IMR-90 (cell line): Measurements from ENCODE around the gene ARL2.

ENCODE experiments used
- CEBPB ChIP-seq: IDR thresholded peaks from 2 replicates; pipeline ENCODE4 v1.6.1; 2012; ENCODE audit warnings: low read depth, low read length, improper control_type of control experiment
- CTCF ChIP-seq: conservative IDR thresholded peaks from 2 replicates; pipeline ENCODE4 v1.5.1; 2012; ENCODE audit warnings: mild to moderate bottlenecking, low read depth, low read length, improper control_type of control experiment
- ELK1 ChIP-seq: fragments of 150-350 bp; IDR thresholded peaks from 2 replicates; pipeline ENCODE4 v1.6.1; 2016; ENCODE audit warnings: low read depth, mild to moderate bottlenecking, low read length, moderate library complexity, borderline replicate concordance
- MXI1 ChIP-seq: IDR thresholded peaks from 2 replicates; pipeline ENCODE4 v1.6.1; 2012; ENCODE audit warnings: low read depth, mild to moderate bottlenecking, low read length, moderate library complexity, borderline replicate concordance
- RFX5 ChIP-seq: IDR thresholded peaks from 2 replicates; pipeline ENCODE4 v1.8.0; 2012; ENCODE audit warnings: low read depth, mild to moderate bottlenecking, low read length, moderate library complexity
- USF2 ChIP-seq: fragments of 150-350 bp; IDR thresholded peaks from 2 replicates; pipeline ENCODE4 v1.6.1; 2017; ENCODE audit warnings: mild to moderate bottlenecking, antibody characterized with exemption, low read length, low read depth

- TF ChIP-seq MXI1 (no peak), CEBPB (no peak), CTCF (no peak), ELK1 (no peak), RFX5 (no peak), USF2 (peak; percentile 8; the same call in 1 of the 2 replicates)
Observed at GRCh38 chr11:64971421-64972233, 42.3 kb upstream of the ARL2 start, which contains the start of gene MAJIN.
